ENCODE measurements around the gene POLR3B.

- TF ChIP-seq CTCF (IDR thresholded peaks at IDR 0.05) (no peak), POLR2AphosphoS5 (IDR thresholded peaks at IDR 0.05) (no peak), POLR2A (IDR thresholded peaks at IDR 0.05) (no peak)
Measured at GRCh38 chr12:106369624-106370346, 12.2 kb downstream of the POLR3B start.
